Measurements from ENCODE around the gene CCDC93. TPM values are rescaled to one million over a fixed set of nuclear protein-coding genes. Genes with fewer than 3 reads are reported as not detected.

CCDC93 gene
- polyA plus RNA-seq, 1 donor (not counting 4 experiments of a cell fraction or from before 2014, with no cell fraction given) = 21.3 TPM

DNA sequence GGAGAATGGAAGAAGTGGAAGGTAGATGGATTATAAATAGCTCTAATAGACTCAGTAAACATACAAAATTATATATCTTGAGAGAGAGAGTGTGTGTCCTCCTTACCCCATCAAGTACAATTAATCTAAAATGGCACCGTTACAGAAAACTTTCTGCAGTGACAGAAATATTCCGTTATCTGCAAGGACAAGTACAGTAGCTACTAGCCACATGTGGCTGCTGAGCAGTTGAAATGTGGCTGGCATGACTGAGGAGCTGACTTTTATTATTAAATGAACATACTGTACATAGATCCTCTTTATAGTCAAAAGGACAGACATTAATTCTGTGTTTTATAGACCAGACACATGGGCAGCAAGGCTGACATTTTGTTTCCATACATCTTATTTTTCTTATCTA lies 7.0 kb downstream of the CCDC93 start:
- dilution Hi-C loops (cut with MboI; ENCODE audit: extremely low pct_ligation_motif_present, low sequenced_read_pairs) = no loop called here
- Histone ChIP-seq H3K79me2 (ENCODE audit: control insufficient read depth, insufficient read depth, low read length) (peaks cover 40% of the 10 kb centered on the region), H3K36me3 (ENCODE audit: control insufficient read depth in 2 of 2, extremely low read depth in 1 of 2, insufficient read depth in 2 of 2, low read length in 2 of 2) (peaks cover 11 to 28% of the 10 kb centered on the region in 2 experiments), H3K4me2 (ENCODE audit: control insufficient read depth, extremely low read depth, insufficient read depth, low read depth, low read length) (no peak overlapping the region), H3K4me1 (ENCODE audit: control insufficient read depth, extremely low read depth, insufficient read depth, low read length) (peaks cover 4% of the 10 kb centered on the region), H2AFZ (ENCODE audit: control insufficient read depth, low read length) (no peak overlapping the region), H3K9me3 (ENCODE audit: control insufficient read depth, low read depth, low read length) (no peaks in the 10 kb centered on the region), H3K9ac (ENCODE audit: control insufficient read depth, extremely low read depth, insufficient read depth, low read length) (no peak overlapping the region), H3K4me3 (ENCODE audit: control insufficient read depth in 2 of 3, extremely low read depth in 1 of 3, insufficient read depth in 2 of 3, low read depth in 1 of 3, low read length in 3 of 3) (no peak overlapping the region), H3K27ac (ENCODE audit: control insufficient read depth, insufficient read depth, low read length) (no peak overlapping the region), H3K9me1 (ENCODE audit: control insufficient read depth, extremely low read depth, insufficient read depth, low read length) (no peaks in the 10 kb centered on the region), H3K27me3 (ENCODE audit: control insufficient read depth, extremely low read depth, insufficient read depth, low read length) (no peaks in the 10 kb centered on the region), H4K20me1 (ENCODE audit: control insufficient read depth, extremely low read depth, insufficient read depth, low read length) (peaks cover 4% of the 10 kb centered on the region)
- DNase-seq (ENCODE audit: low read depth, low spot score) (no peak), FAIRE-seq (no peak)
- TF ChIP-seq CTCF (optimal IDR thresholded peaks at IDR 0.05 in 1 of 3, IDR thresholded peaks at IDR 0.05 in 1 of 3, conservative IDR thresholded peaks at IDR 0.05 in 1 of 3; ENCODE audit: extremely low read depth in 1 of 3, insufficient read depth in 2 of 3, low read length in 3 of 3) (no peak), EZH2 (IDR thresholded peaks at IDR 0.05; ENCODE audit: low read length) (no peak)

GRCh38 chr2:118006326-118006725 lies 7.5 kb downstream of the CCDC93 start:
- no peak overlapping the region for H3K4me3 ChIP-seq (ENCODE audit: control insufficient read depth in 2 of 3, extremely low read depth in 1 of 3, insufficient read depth in 2 of 3, low read depth in 1 of 3, low read length in 3 of 3)
- H3K36me3 ChIP-seq (ENCODE audit: control insufficient read depth in 2 of 2, extremely low read depth in 1 of 2, insufficient read depth in 2 of 2, low read length in 2 of 2) = peaks cover 14 to 29% of the 10 kb centered on the region in 2 experiments
- peaks cover 4% of the 10 kb centered on the region for H3K4me1 ChIP-seq (ENCODE audit: control insufficient read depth, extremely low read depth, insufficient read depth, low read length)
- peaks cover 4% of the 10 kb centered on the region for H4K20me1 ChIP-seq (ENCODE audit: control insufficient read depth, extremely low read depth, insufficient read depth, low read length)
- H3K9ac ChIP-seq (ENCODE audit: control insufficient read depth, extremely low read depth, insufficient read depth, low read length) = no peak overlapping the region
- H3K27me3 ChIP-seq (ENCODE audit: control insufficient read depth, extremely low read depth, insufficient read depth, low read length) = no peaks in the 10 kb centered on the region
- DNase-seq (ENCODE audit: low read depth, low spot score) = no peak
- no peak for FAIRE-seq
- H3K79me2 ChIP-seq (ENCODE audit: control insufficient read depth, insufficient read depth, low read length) = peaks cover 35% of the 10 kb centered on the region
- H3K27ac ChIP-seq (ENCODE audit: control insufficient read depth, insufficient read depth, low read length) = no peak overlapping the region
- dilution Hi-C loops (cut with MboI; ENCODE audit: extremely low pct_ligation_motif_present, low sequenced_read_pairs) = no loop called here
- H3K9me3 ChIP-seq (ENCODE audit: control insufficient read depth, low read depth, low read length) = no peaks in the 10 kb centered on the region
- no peak overlapping the region for H3K4me2 ChIP-seq (ENCODE audit: control insufficient read depth, extremely low read depth, insufficient read depth, low read depth, low read length)
- TF ChIP-seq CTCF (optimal IDR thresholded peaks at IDR 0.05 in 1 of 3, IDR thresholded peaks at IDR 0.05 in 1 of 3, conservative IDR thresholded peaks at IDR 0.05 in 1 of 3; ENCODE audit: extremely low read depth in 1 of 3, insufficient read depth in 2 of 3, low read length in 3 of 3) (no peak), EZH2 (IDR thresholded peaks at IDR 0.05; ENCODE audit: low read length) (no peak)
- H3K9me1 ChIP-seq (ENCODE audit: control insufficient read depth, extremely low read depth, insufficient read depth, low read length) = no peaks in the 10 kb centered on the region
- H2AFZ ChIP-seq (ENCODE audit: control insufficient read depth, low read length) = no peak overlapping the region
